ENCODE measurements around the gene TSR2.

DNA sequence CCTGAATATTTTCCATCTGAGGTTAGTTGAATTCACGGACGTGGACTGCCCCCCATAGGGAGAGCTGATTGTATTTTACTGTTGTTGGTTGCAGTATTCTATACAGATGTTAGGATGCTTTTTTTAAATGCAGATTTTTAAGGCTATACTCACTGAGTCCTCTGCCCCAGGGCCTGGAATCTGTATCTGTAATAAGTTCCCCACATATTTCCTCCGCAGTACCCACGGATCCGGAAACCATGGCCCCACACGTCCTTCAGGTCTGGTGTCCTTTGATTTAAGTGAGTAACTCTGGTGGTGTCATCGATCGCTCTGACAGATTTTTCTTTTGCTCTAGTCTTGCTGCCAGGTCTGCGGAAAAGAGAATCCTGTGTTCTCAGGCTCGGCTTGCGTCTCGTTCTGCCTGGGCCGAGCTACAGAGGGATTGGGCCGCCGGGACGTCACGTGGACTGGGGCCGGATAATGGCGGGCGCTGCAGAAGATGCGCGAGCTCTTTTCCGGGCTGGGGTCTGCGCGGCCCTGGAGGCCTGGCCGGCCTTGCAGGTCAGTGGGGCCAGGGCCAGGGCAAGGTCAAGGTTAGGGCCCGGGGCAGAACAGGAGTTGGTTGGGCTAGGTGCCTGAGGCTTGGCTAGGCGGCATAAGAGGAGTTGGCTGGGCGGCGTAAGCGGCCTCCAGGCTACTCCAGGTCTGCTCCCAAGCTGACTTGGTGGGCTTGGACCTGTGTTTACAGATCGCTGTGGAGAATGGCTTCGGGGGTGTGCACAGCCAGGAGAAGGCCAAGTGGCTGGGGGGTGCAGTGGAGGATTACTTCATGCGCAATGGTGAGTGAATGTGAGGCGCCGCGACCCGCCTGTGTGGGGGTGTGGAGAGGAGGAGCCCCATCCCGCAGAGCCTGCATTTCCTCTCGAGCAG is at the start of gene TSR2:
- TF ChIP-seq CTCF (IDR thresholded peaks at IDR 0.05 in 4 of 5, conservative IDR thresholded peaks at IDR 0.05 in 1 of 5) (no peak), POLR2A (IDR thresholded peaks at IDR 0.05) (peak in 1 of 2 donors; percentile 49)
